A673 (cell line): ENCODE data around the gene AANAT.

Source experiments
- EZH2 ChIP-seq: fragments of 200-600 bp; sonication (generic); IDR thresholded peaks from 2 replicates; pipeline ENCODE4 v1.6.1; 2017; ENCODE audit warnings: borderline replicate concordance, low read depth, mild to moderate bottlenecking, mixed read lengths, antibody characterized with exemption, low read length; ENCODE audit not compliant: poor library complexity, severe bottlenecking
- TF ChIP-seq, protein P1 (sequence below): fragments of 300-800, 200-600 bp; sonication (generic); conservative IDR thresholded peaks from 2 replicates; pipeline ENCODE4 v1.5.1; 2017; ENCODE audit warnings: low read depth, mild to moderate bottlenecking, antibody characterized with exemption, low read length, moderate library complexity, mixed read lengths

DNA sequence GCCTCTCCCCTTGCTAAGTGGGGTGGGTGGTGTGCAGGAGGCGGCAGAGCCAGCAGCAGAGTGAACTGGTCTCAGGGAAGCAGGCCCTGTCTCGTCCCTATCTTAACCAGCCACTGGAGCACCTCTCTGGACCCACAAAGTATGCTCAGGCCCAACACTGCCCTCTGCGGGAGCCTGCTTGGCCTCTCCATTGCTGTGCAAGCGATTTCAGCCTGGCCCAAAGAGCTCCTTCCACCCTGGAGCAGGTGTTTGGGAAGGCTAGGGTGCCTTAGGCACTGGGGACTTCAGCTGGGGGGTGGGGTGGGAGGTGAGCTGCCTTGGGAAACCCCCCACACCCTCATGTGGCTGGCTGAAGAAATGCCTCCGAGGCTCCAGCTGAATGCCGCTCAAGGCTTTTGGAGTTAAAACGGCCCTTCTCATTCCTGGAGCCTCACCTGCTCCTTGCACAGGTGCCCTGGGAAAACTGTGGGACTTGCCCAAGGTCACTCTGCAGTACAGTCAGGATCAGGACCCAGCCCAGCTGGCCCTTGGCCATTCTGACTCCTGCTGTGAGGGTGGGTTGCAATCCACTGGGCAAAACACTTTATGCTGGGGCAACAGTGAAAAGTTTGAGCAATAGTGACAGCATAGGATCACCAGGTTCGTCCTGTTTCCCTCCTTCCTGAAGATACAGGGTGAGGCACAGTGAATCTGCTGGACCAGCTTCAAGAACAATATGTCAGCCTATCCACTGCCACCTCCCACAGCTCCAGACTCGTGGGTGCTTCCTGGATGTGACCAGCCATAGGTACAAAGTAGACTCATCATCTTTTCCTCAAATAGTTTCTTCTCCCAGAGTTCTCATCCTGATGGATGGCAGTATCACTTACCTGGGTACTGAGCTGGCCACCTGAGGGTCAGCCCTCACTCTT, 8.6 kb upstream of the AANAT start:
- TF ChIP-seq, protein P1, sequence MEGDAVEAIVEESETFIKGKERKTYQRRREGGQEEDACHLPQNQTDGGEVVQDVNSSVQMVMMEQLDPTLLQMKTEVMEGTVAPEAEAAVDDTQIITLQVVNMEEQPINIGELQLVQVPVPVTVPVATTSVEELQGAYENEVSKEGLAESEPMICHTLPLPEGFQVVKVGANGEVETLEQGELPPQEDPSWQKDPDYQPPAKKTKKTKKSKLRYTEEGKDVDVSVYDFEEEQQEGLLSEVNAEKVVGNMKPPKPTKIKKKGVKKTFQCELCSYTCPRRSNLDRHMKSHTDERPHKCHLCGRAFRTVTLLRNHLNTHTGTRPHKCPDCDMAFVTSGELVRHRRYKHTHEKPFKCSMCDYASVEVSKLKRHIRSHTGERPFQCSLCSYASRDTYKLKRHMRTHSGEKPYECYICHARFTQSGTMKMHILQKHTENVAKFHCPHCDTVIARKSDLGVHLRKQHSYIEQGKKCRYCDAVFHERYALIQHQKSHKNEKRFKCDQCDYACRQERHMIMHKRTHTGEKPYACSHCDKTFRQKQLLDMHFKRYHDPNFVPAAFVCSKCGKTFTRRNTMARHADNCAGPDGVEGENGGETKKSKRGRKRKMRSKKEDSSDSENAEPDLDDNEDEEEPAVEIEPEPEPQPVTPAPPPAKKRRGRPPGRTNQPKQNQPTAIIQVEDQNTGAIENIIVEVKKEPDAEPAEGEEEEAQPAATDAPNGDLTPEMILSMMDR, result peak; percentile 38
- no peak for TF ChIP-seq EZH2
